Parathyroid adenoma (tissue), 2 donors: ENCODE measurements around the gene TMEM63A.

ENCODE experiments used
- H2AFZ ChIP-seq: fragments of 300-600 bp; sonication (generic); one replicate; pipeline ENCODE4 v1.7.0; 2017; ENCODE audit warnings: antibody characterized with exemption, mild to moderate bottlenecking
- H3K27ac ChIP-seq: fragments of 300-600 bp; sonication (generic); one replicate; pipeline ENCODE4 v1.7.0; 2017
- H3K27me3 ChIP-seq: fragments of 300-600 bp; sonication (generic); one replicate; pipeline ENCODE4 v1.7.0; 2017; ENCODE audit warnings: low read length; ENCODE audit not compliant: control insufficient read depth, insufficient read depth
- H3K36me3 ChIP-seq: fragments of 300-600 bp; sonication (generic); one replicate; pipeline ENCODE4 v1.7.0; 2017; ENCODE audit warnings: low read length; ENCODE audit not compliant: control insufficient read depth, insufficient read depth
- H3K4me1 ChIP-seq: fragments of 300-600 bp; sonication (generic); one replicate; pipeline ENCODE4 v1.7.0; 2017; ENCODE audit warnings: control low read depth
- H3K4me2 ChIP-seq: fragments of 300-600 bp; sonication (generic); one replicate; pipeline ENCODE4 v1.7.0; 2017; ENCODE audit warnings: low read length
- H3K4me3 ChIP-seq: fragments of 300-600 bp; sonication (generic); one replicate; pipeline ENCODE4 v1.7.0; 2017; ENCODE audit warnings: low read depth, low read length
- H3K79me2 ChIP-seq: fragments of 300-600 bp; sonication (generic); one replicate; pipeline ENCODE4 v1.7.0; 2017; ENCODE audit warnings: control low read depth
- H3K9ac ChIP-seq: fragments of 300-600 bp; sonication (generic); one replicate; pipeline ENCODE4 v1.7.0; 2017; ENCODE audit warnings: mild to moderate bottlenecking
- H3K9me3 ChIP-seq: fragments of 300-600 bp; sonication (generic); one replicate; pipeline ENCODE4 v1.7.0; 2017; ENCODE audit warnings: low read length; ENCODE audit not compliant: control insufficient read depth
- TF ChIP-seq, protein P1 (sequence below): fragments of 300-600 bp; sonication (generic); IDR thresholded peaks from one replicate; pipeline ENCODE4 v1.7.0; 2017; ENCODE audit warnings: antibody characterized with exemption, mild to moderate bottlenecking
- donor health status: primary hyperparathyroidism.

Gene TMEM63A

DNA sequence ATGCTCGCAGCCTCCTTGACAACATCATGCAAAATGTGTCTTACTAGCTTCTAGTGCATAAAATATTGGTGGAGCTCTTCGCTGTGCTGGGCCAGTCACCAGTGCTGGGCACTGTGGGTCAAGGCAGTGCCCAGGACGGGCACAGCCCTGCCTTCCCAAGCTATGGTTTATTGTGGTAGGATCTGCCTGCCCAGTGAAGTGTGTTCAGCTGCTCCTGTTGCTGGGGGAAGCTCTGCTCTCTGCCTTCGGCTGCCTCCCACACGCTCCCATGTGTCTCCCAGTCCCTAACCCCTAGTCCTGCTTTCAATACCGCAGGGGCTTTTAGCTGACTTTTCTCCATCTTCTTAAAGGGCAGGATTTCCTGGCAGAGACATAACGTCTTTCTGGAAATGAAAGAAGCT is 56.6 kb downstream of the TMEM63A start:
- Histone ChIP-seq H3K9ac (no peak overlapping the region), H3K4me2 (no peak overlapping the region), H3K36me3 (no peaks in the 10 kb centered on the region)

DNA sequence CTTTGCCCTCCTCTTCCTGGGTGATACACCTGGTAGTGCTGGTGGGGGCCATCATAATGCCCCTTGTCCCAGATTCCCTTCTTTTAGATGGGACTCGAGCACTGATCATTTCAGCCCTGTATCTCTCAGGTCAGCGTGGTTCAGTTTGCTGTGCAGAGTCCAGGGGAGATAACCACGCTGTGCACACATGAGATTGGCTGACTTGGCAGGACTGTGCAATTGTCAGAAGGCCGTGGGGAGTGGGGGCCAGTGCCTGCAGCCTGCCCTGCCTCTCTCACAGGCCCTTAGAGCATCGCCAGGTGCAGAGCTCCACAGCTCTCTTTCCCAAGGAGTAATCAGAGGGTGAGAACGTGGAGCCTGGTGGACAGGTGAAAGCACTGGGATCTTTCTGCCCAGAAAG is 57.1 kb downstream of the TMEM63A start:
- TF ChIP-seq, protein P1, sequence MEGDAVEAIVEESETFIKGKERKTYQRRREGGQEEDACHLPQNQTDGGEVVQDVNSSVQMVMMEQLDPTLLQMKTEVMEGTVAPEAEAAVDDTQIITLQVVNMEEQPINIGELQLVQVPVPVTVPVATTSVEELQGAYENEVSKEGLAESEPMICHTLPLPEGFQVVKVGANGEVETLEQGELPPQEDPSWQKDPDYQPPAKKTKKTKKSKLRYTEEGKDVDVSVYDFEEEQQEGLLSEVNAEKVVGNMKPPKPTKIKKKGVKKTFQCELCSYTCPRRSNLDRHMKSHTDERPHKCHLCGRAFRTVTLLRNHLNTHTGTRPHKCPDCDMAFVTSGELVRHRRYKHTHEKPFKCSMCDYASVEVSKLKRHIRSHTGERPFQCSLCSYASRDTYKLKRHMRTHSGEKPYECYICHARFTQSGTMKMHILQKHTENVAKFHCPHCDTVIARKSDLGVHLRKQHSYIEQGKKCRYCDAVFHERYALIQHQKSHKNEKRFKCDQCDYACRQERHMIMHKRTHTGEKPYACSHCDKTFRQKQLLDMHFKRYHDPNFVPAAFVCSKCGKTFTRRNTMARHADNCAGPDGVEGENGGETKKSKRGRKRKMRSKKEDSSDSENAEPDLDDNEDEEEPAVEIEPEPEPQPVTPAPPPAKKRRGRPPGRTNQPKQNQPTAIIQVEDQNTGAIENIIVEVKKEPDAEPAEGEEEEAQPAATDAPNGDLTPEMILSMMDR = no peak
- Histone ChIP-seq H2AFZ (no peak overlapping the region), H3K27ac (no peak overlapping the region), H3K4me2 (no peak overlapping the region), H3K4me3 (no peak overlapping the region), H3K9me3 (no peaks in the 10 kb centered on the region), H3K79me2 (peaks cover 9% of the 10 kb centered on the region), H3K9ac (no peak overlapping the region), H3K36me3 (no peaks in the 10 kb centered on the region), H3K27me3 (no peaks in the 10 kb centered on the region), H3K4me1 (peaks cover 9% of the 10 kb centered on the region)

More for the DNA sequence above, 56.6 kb downstream of the TMEM63A start:
- TF ChIP-seq, protein P1 = no peak
- no peaks in the 10 kb centered on the region for H3K9me3 ChIP-seq
- H3K79me2 ChIP-seq = peaks cover 9% of the 10 kb centered on the region
- H2AFZ ChIP-seq = no peak overlapping the region
- no peak overlapping the region for H3K4me3 ChIP-seq
- H3K27me3 ChIP-seq = no peaks in the 10 kb centered on the region
- H3K27ac ChIP-seq = no peak overlapping the region
- H3K4me1 ChIP-seq = peaks cover 9% of the 10 kb centered on the region

DNA sequence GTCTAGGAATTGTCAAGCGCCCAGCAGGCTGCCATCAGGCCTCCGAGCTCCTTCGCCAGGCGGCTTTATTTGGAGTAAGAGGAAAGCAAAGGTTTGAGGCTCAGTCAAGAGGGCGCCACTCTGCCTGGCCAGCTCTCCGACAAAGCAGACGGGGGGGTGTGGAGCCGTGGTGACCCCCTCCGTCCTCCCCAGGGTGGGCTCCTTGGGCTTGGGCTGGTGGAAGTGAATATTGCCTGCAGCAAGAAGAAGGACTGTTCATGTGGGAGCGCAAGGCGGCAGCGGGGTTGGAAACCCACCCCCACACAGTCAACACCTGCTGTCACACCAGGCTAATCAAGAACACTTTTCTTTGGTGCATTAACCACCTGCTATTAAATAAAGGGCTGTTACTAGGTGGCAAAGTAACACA is 57.6 kb downstream of the TMEM63A start:
- TF ChIP-seq, protein P1 = no peak
- Histone ChIP-seq H3K27me3 (no peaks in the 10 kb centered on the region), H3K4me2 (no peak overlapping the region), H3K4me1 (peaks cover 9% of the 10 kb centered on the region), H3K4me3 (no peak overlapping the region), H2AFZ (no peak overlapping the region), H3K9ac (no peak overlapping the region), H3K36me3 (no peaks in the 10 kb centered on the region), H3K9me3 (no peaks in the 10 kb centered on the region), H3K79me2 (peaks cover 9% of the 10 kb centered on the region), H3K27ac (peak overlapping the region; percentile 29)

DNA sequence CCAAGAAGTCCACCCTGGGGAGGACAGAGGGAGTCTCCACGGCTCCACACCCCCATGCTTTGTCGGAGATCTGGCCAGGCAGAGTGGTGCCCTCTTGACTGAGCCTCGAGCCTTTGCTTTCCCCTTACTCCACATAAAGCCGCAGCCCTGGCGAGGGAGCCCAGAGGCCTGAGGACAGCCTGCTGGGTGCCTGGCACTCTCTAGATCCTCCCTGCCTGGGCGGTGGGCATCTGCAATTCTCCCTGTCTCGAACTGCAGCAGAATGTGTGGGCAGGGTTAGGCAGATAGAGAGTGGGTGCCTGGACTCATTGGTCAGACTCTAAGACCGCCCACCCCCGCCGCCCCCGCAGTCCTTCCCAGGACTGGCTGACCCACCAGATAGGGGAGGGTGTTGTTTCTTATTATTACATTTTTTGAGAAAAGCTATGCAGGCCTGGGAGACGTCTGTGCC is 58.3 kb downstream of the TMEM63A start:
- TF ChIP-seq, protein P1 = no peak
- no peak overlapping the region for H3K4me3 ChIP-seq
- no peak overlapping the region for H3K9ac ChIP-seq
- peaks cover 9% of the 10 kb centered on the region for H3K4me1 ChIP-seq
- H3K27ac ChIP-seq = no peak overlapping the region
- peaks cover 9% of the 10 kb centered on the region for H3K79me2 ChIP-seq
- no peak overlapping the region for H2AFZ ChIP-seq
- no peaks in the 10 kb centered on the region for H3K9me3 ChIP-seq
- no peaks in the 10 kb centered on the region for H3K27me3 ChIP-seq
- no peak overlapping the region for H3K4me2 ChIP-seq
- no peaks in the 10 kb centered on the region for H3K36me3 ChIP-seq

DNA sequence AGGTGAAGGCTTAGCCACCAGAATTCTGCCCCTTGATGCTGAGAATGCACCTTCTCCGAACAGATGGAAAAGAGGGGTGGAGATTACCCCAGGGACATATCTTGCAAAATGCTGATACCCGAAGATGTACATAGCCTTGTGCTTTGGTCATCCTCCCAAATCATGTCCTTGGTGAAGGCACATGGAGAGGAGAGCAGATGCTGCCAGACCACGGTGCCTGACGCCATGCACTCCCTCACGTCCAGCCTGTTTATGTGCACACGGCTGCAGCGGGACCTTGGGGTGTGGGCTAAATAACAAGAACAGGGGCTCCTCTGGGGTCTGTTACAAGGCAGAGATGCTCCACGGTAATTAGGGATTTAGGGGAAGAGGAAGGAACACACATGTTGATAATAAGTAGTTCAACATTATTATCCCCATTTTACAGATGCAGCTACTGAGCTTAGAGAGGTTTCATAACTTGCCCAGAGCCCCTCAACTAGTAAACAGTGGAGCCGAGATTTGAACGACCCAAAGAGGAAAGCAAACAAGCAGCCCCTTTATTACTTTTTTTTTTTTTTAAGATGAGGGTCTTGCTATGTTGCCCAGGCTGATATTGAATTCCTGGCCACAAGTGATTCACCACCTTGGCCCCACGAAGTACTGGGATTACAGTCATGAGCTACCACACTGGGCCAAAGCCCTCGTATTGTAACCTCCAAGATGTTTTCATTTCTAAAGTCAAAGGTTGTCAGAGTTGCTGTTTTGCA is 59.4 kb downstream of the TMEM63A start:
- H3K4me1 ChIP-seq = peaks cover 9% of the 10 kb centered on the region

More for the DNA sequence above, 59.4 kb downstream of the TMEM63A start:
- H3K4me3 ChIP-seq = peak overlapping the region; percentile 31
- peak overlapping the region; percentile 67 for H3K27ac ChIP-seq
- peak overlapping the region; percentile 52 for H3K4me2 ChIP-seq
- H3K27me3 ChIP-seq = no peaks in the 10 kb centered on the region
- peak overlapping the region; percentile 34 for H2AFZ ChIP-seq
- no peaks in the 10 kb centered on the region for H3K36me3 ChIP-seq
- H3K79me2 ChIP-seq = peaks cover 13% of the 10 kb centered on the region
- no peak overlapping the region for H3K9ac ChIP-seq
- TF ChIP-seq, protein P1 = no peak
- no peaks in the 10 kb centered on the region for H3K9me3 ChIP-seq
